Head of caudate nucleus (tissue), 42 donors: ENCODE data around the gene NFATC1.
A peak's percentile ranks its signal among the peaks of the same experiment; 100 is the strongest.

Experiments used
- DNase-seq, 42 donors: peaks; one replicate each; pipeline versions ENCODE4 v3.0.0 to v3.0.0-alpha.2; 2020 to 2021; ENCODE audit warnings: mixed read lengths in 7 of 42
- intact Hi-C: fragments of 100-400 bp; cut with DNase I; formaldehyde crosslinking; loops from one replicate; pipeline ENCODE4 v1.15.0; 2022

Gene NFATC1

GRCh38 chr18:79447703-79448367 is 52.1 kb downstream of the NFATC1 start:
- DNase-seq, result no peak
- intact Hi-C loops, result no loop called here

- intact Hi-C loops, result no loop called here
Measured at GRCh38 chr18:79448621-79449020, 52.9 kb downstream of the NFATC1 start.

GRCh38 chr18:79449551-79450288 is 54.0 kb downstream of the NFATC1 start:
- intact Hi-C loops, result no loop called here
- DNase-seq, result no peak

More at GRCh38 chr18:79448621-79449020, 52.9 kb downstream of the NFATC1 start:
- no peak for DNase-seq

GRCh38 chr18:79450289-79451080 is 54.8 kb downstream of the NFATC1 start:
- intact Hi-C loops, result no loop called here
- no peak for DNase-seq

- intact Hi-C loops, result no loop called here
- DNase-seq, result no peak
Measured at GRCh38 chr18:79451237-79452125, 55.8 kb downstream of the NFATC1 start.

GRCh38 chr18:79452190-79452990 is 56.7 kb downstream of the NFATC1 start:
- intact Hi-C loops, result no loop called here
- DNase-seq, result no peak

GRCh38 chr18:79452991-79453645 is 57.4 kb downstream of the NFATC1 start:
- no peak for DNase-seq
- intact Hi-C loops, result no loop called here

GRCh38 chr18:79453816-79454735 is 58.3 kb downstream of the NFATC1 start:
- DNase-seq, result no peak
- intact Hi-C loops, result no loop called here

- no peak for DNase-seq
- intact Hi-C loops, result no loop called here
Measured at GRCh38 chr18:79455261-79455660, 59.5 kb downstream of the NFATC1 start.

GRCh38 chr18:79456105-79456980 is 60.6 kb downstream of the NFATC1 start:
- intact Hi-C loops, result no loop called here
- no peak for DNase-seq

GRCh38 chr18:79457239-79457638 is 61.5 kb downstream of the NFATC1 start:
- intact Hi-C loops, result no loop called here
- no peak for DNase-seq

- intact Hi-C loops, result no loop called here
Measured at GRCh38 chr18:79457652-79458051, 61.9 kb downstream of the NFATC1 start.

GRCh38 chr18:79458131-79458838 is 62.6 kb downstream of the NFATC1 start:
- peak in 23 of 42 donors; percentile 14 to 65 (median 30) for DNase-seq
- intact Hi-C loops, result no loop called here

More at GRCh38 chr18:79457652-79458051, 61.9 kb downstream of the NFATC1 start:
- DNase-seq, result no peak

- DNase-seq, result no peak
- intact Hi-C loops, result no loop called here
Measured at GRCh38 chr18:79458917-79459803, 63.4 kb downstream of the NFATC1 start.
